ENCODE data around the gene LCP1. TPM values are rescaled to one million over a fixed set of nuclear protein-coding genes. Genes with fewer than 3 reads are reported as not detected.

LCP1 gene
- total RNA-seq, 1 donor from 2014 or later: 234 TPM

DNA sequence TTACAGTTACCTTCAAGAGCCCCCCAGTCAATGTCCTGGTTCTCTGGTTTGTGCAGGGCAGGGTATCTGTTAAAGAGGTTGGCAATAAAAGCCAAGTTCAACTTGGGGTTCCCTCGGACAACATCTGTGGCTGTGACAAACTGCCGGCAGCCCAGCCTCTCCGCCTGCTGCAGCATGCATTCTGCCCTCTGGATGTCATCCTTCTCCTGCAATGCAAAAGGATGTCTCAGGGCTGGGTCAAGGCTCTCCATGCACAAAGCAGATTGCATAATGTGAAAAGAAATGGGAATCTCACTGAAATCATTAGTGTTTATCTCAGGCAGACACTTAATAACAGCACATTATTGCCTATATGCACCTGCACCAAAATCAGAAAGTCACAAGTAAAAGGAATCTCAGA, 35.1 kb downstream of the LCP1 start:
- H3K27ac ChIP-seq: no peak overlapping the region
- no peaks in the 10 kb centered on the region for H3K27me3 ChIP-seq
- ATAC-seq (peak; percentile 37), DNase-seq (no peak)
- peak; percentile 22 for TF ChIP-seq CTCF (IDR thresholded peaks at IDR 0.05)
- H3K9me3 ChIP-seq: no peaks in the 10 kb centered on the region
- intact Hi-C loops (cut with DNase I): no loop called here
- H3K36me3 ChIP-seq: peaks cover 33% of the 10 kb centered on the region
- H3K4me1 ChIP-seq: no peaks in the 10 kb centered on the region
- no peak overlapping the region for H3K4me3 ChIP-seq

DNA sequence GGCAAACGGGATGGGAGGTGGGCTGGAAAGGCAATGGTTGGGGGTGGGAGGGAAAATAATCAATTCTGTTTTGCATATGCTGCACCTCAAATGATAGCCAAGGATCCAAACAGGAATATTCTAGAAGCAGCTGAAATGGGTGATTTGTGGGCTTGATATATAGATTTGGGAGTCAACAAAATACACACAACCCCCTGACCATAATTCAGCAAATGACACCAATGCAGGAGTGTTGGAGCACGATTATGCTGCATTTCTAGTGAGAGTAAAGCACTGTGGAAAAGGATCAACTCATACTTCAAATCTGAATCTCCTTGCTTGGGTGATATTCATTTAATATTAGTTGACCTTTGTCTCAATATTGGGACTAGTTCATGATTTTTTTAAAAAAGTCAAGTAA, 36.0 kb downstream of the LCP1 start:
- peaks cover 30% of the 10 kb centered on the region for H3K36me3 ChIP-seq
- ATAC-seq (no peak), DNase-seq (no peak)
- no peak overlapping the region for H3K27ac ChIP-seq
- no peak for TF ChIP-seq CTCF (IDR thresholded peaks at IDR 0.05)
- no peaks in the 10 kb centered on the region for H3K9me3 ChIP-seq
- intact Hi-C loops (cut with DNase I): no loop called here
- H3K27me3 ChIP-seq: no peaks in the 10 kb centered on the region
- H3K4me3 ChIP-seq: no peak overlapping the region
- H3K4me1 ChIP-seq: no peaks in the 10 kb centered on the region

DNA sequence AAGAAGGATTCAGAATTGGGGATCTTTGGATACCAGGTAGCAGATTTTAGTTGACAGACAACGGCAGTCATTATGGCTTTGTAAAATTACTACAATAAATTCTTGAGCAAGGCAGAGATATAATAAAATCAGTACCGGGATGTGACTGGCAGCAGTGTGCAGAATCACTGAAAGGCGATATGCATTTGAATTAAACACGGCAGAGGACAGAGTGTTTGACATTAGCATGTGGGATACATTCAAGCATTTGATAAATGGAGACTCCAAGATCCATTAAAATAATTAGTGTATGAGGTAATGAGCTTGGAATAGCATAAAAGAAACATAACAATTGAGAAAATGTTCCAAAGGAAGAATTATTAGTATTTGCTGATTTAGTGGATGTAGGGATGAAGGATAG, 36.8 kb downstream of the LCP1 start:
- intact Hi-C loops (cut with DNase I): no loop called here
- peaks cover 27% of the 10 kb centered on the region for H3K36me3 ChIP-seq
- no peak overlapping the region for H3K4me3 ChIP-seq
- DNase-seq (no peak), ATAC-seq (no peak)
- no peaks in the 10 kb centered on the region for H3K4me1 ChIP-seq
- no peak overlapping the region for H3K27ac ChIP-seq
- TF ChIP-seq CTCF (IDR thresholded peaks at IDR 0.05): no peak
- no peaks in the 10 kb centered on the region for H3K27me3 ChIP-seq
- no peaks in the 10 kb centered on the region for H3K9me3 ChIP-seq

DNA sequence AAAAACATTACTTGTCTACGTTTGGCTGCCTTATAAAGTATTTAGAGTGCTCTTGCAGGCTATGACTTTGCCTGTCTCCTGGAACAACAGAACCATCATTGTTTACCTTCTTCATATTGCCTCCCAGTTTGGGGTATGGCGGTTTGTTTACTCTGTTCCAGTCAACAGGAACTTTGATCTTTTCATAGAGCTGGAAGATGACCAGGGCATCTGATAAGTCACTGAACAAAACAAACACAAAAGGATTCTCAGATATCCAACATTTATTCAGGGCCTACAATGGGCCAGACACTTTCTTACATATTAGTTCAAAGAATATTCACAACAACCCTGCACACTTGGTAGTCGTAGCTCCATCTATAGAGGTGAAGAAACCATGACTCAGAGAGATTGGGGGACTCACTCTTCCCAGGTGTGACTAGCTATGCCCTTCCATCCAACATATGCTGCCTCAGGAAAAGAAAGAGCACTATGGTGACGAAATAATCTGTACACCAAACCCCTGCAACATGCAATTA, 38.7 kb downstream of the LCP1 start:
- no peak for DNase-seq
- Histone ChIP-seq H3K4me1 (no peaks in the 10 kb centered on the region), H3K9me3 (no peaks in the 10 kb centered on the region), H3K36me3 (peaks cover 43% of the 10 kb centered on the region), H3K27me3 (no peaks in the 10 kb centered on the region), H3K27ac (no peak overlapping the region), H3K4me3 (no peak overlapping the region)
- TF ChIP-seq CTCF (IDR thresholded peaks at IDR 0.05): no peak
- no peak for ATAC-seq
- intact Hi-C loops (cut with DNase I): no loop called here

DNA sequence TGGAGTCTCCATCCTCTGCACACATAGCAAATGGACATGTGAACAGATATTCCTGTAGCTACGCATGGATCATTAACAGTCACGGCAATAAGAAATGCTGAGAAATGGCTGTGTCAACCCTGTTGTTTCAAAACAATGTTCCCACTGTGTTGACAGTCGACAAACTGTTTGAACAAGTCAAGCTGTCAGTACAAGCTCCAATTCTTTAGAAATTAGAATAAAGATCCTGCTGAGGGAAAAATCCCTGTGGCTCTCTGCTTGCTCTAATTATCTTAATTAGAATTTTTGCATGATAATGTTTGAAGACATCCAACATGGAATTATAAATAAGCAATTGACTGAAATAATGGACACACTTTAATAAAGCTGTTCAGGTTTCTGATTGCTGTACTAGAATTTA, 39.2 kb downstream of the LCP1 start:
- H3K27me3 ChIP-seq: no peaks in the 10 kb centered on the region
- no peak overlapping the region for H3K27ac ChIP-seq
- intact Hi-C loops (cut with DNase I): no loop called here
- H3K9me3 ChIP-seq: no peaks in the 10 kb centered on the region
- no peaks in the 10 kb centered on the region for H3K4me1 ChIP-seq
- peaks cover 43% of the 10 kb centered on the region for H3K36me3 ChIP-seq
- ATAC-seq: no peak
- DNase-seq: no peak
- H3K4me3 ChIP-seq: no peak overlapping the region
- no peak for TF ChIP-seq CTCF (IDR thresholded peaks at IDR 0.05)

GRCh38 chr13:46140044-46140443, 41.9 kb downstream of the LCP1 start:
- no peaks in the 10 kb centered on the region for H3K27me3 ChIP-seq
- DNase-seq (no peak), ATAC-seq (no peak)
- H3K4me3 ChIP-seq: no peak overlapping the region
- H3K27ac ChIP-seq: no peak overlapping the region
- H3K4me1 ChIP-seq: no peaks in the 10 kb centered on the region
- intact Hi-C loops (cut with DNase I): no loop called here
- no peak for TF ChIP-seq CTCF (IDR thresholded peaks at IDR 0.05)
- H3K9me3 ChIP-seq: no peaks in the 10 kb centered on the region
- peaks cover 36% of the 10 kb centered on the region for H3K36me3 ChIP-seq
